OCI-LY7 (cell line): Measurements from ENCODE around the gene C5AR2. TPM values are rescaled to one million over a fixed set of nuclear protein-coding genes. Genes with fewer than 3 reads are reported as not detected.

Source experiments
- BruUV-seq: library from RNA; stranded (reverse); fragments of 400-500 nt; replicated peaks from 2 replicates; lab custom pipeline; 2021; lab: Mats Ljungman, UMichigan
- CTCF ChIA-PET: fragments of 300-600 bp; sonication (Branson Sonifier 250); formaldehyde crosslinking; loops from one replicate; lab custom pipeline; 2022; ENCODE audit warnings: antibody characterized with exemption; ENCODE audit not compliant: unreplicated experiment; lab: Charles Lee
- POLR2A ChIA-PET: fragments of 300-600 bp; sonication (Branson Sonifier 250); formaldehyde crosslinking; loops from one replicate; lab custom pipeline; 2022; ENCODE audit warnings: antibody characterized with exemption; lab: Charles Lee
- DNase-seq: peaks from one replicate; pipeline ENCODE4 v3.0.0-alpha.2; 2015; ENCODE audit warnings: low spot score
- H2AFZ ChIP-seq: fragments of 200-600 bp; sonication (generic), shearing (Covaris generic); 2 replicates; pipeline ENCODE4 v1.6.1; 2014; ENCODE audit warnings: mild to moderate bottlenecking, antibody characterized with exemption, low read length, moderate library complexity
- H3K27ac ChIP-seq: fragments of 200-600 bp; sonication (generic); 2 replicates; pipeline ENCODE4 v1.5.1; 2014; ENCODE audit warnings: mixed run types, low read depth, mild to moderate bottlenecking, moderate library complexity, low read length, inconsistent platforms; ENCODE audit not compliant: poor library complexity, severe bottlenecking
- H3K36me3 ChIP-seq: fragments of 200-600 bp; sonication (generic); 2 replicates; pipeline ENCODE4 v1.6.1; 2014; ENCODE audit warnings: mild to moderate bottlenecking, antibody characterized with exemption, low read length, moderate library complexity, mixed read lengths; ENCODE audit not compliant: insufficient read depth
- H3K4me1 ChIP-seq: fragments of 200-600 bp; sonication (generic); 2 replicates; pipeline ENCODE4 v1.5.1; 2014; ENCODE audit warnings: mild to moderate bottlenecking, low read length; ENCODE audit not compliant: insufficient read depth, poor library complexity, severe bottlenecking
- H3K4me2 ChIP-seq: fragments of 200-600 bp; sonication (generic); 2 replicates; pipeline ENCODE4 v1.6.1; 2014; ENCODE audit warnings: mild to moderate bottlenecking, low read length
- H3K4me3 ChIP-seq: fragments of 200-600 bp; sonication (generic); 2 replicates; pipeline ENCODE4 v1.5.1; 2014; ENCODE audit warnings: mild to moderate bottlenecking, low read depth, low read length; ENCODE audit not compliant: poor library complexity, severe bottlenecking
- H3K79me2 ChIP-seq: fragments of 200-600 bp; sonication (generic); 2 replicates; pipeline ENCODE4 v1.6.1; 2016; ENCODE audit warnings: low read depth, mild to moderate bottlenecking, low read length, moderate library complexity, mixed read lengths; ENCODE audit not compliant: insufficient read depth
- H3K9me2 ChIP-seq: fragments of 200-600 bp; sonication (generic); 2 replicates; pipeline ENCODE4 v1.6.1; 2016; ENCODE audit warnings: mild to moderate bottlenecking, low read length, mixed read lengths; ENCODE audit not compliant: insufficient read depth
- H3K9me3 ChIP-seq: fragments of 200-600 bp; sonication (generic); 2 replicates; pipeline ENCODE4 v1.6.1; 2014; ENCODE audit warnings: mild to moderate bottlenecking, mixed run types, low read length, mixed read lengths
- H4K20me1 ChIP-seq: fragments of 200-600 bp; sonication (generic); 2 replicates; pipeline ENCODE4 v1.6.1; 2014; ENCODE audit warnings: mild to moderate bottlenecking, antibody characterized with exemption, low read length, moderate library complexity, mixed read lengths; ENCODE audit not compliant: insufficient read depth
- EZH2phosphoT487 ChIP-seq: fragments of 200-600 bp; sonication (generic); IDR thresholded peaks from 2 replicates; pipeline ENCODE4 v1.6.1; 2018; ENCODE audit warnings: low read depth, borderline replicate concordance, mild to moderate bottlenecking, mixed run types, antibody characterized with exemption, low read length, moderate library complexity, mixed read lengths
- intact Hi-C: fragments of 100-400 bp; cut with micrococcal nuclease; formaldehyde crosslinking; loops from one replicate; pipeline ENCODE4 v1.10.0; 2022; ENCODE audit not compliant: unreplicated experiment
- total RNA-seq, 2 experiments: library from RNA; depleted of rRNA in 1 of 2; stranded (reverse); fragments of >200 nt in 1 of 2; shearing (Covaris generic) in 1 of 2; gene quantifications; 2 replicates each; pipeline ENCODE4 v1.2.3, GENCODE V29; 2014 to 2022
- TF ChIP-seq, protein P1 (sequence below): fragments of 200-600 bp; sonication (generic); conservative IDR thresholded peaks from 2 replicates; pipeline ENCODE4 v1.5.1; 2014; ENCODE audit warnings: mild to moderate bottlenecking, antibody characterized with exemption, low read length, moderate library complexity, mixed read lengths

The C5AR2 gene
- total RNA-seq, 2 experiments from 2014 or later: 2.6 to 2.9 TPM

DNA sequence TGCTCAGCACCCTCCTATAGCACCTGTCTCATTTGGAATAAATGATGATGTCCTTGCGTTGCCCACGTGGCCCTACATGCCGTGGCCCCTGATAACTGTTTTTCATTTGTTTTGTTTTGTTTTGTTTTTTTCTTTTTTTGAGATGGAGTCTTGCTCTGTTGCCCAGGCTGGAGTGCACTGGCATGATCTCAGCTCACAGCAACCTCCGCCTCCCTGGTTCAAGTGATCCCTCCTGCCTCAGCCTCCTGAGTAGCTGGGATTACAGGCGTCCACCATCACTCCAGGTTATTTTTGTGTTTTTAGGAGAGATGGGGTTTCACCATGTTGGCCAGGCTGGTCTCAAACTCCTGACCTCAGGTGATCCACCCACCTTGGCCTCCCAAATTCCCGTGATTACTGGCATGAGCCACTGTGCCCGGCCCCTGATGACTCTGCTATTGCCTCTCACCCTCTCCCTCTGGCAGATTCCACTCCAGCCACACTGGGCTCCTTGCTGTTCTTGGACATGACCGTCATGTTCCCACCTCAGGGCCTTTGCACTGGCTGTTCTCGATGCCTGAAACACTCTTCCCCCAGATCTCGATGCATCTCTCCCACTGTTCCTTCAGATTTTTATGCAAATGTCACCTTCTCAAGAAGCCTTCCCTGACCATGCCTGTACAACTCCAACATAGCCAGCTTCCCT lies 7.4 kb downstream of the C5AR2 start:
- DNase-seq: no peak
- intact Hi-C loops: no loop called here
- ChIA-PET POLR2A (no interaction called here), CTCF (interaction anchor here (0.5 kb wide), 1 partner anchor 171 kb away, joined by 3 read pairs; no protein-coding TSS in a partner anchor)
- Histone ChIP-seq H3K27ac (no peak overlapping the region), H3K36me3 (no peaks in the 10 kb centered on the region), H3K4me2 (no peak overlapping the region), H3K9me2 (no peaks in the 10 kb centered on the region), H2AFZ (no peak overlapping the region), H3K79me2 (no peaks in the 10 kb centered on the region), H4K20me1 (no peaks in the 10 kb centered on the region), H3K4me3 (no peak overlapping the region), H3K9me3 (no peaks in the 10 kb centered on the region), H3K4me1 (peaks cover 11% of the 10 kb centered on the region)
- BruUV-seq: no TSS peak
- TF ChIP-seq, protein P1, sequence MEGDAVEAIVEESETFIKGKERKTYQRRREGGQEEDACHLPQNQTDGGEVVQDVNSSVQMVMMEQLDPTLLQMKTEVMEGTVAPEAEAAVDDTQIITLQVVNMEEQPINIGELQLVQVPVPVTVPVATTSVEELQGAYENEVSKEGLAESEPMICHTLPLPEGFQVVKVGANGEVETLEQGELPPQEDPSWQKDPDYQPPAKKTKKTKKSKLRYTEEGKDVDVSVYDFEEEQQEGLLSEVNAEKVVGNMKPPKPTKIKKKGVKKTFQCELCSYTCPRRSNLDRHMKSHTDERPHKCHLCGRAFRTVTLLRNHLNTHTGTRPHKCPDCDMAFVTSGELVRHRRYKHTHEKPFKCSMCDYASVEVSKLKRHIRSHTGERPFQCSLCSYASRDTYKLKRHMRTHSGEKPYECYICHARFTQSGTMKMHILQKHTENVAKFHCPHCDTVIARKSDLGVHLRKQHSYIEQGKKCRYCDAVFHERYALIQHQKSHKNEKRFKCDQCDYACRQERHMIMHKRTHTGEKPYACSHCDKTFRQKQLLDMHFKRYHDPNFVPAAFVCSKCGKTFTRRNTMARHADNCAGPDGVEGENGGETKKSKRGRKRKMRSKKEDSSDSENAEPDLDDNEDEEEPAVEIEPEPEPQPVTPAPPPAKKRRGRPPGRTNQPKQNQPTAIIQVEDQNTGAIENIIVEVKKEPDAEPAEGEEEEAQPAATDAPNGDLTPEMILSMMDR: no peak
- no peak for TF ChIP-seq EZH2phosphoT487

- Histone ChIP-seq H4K20me1 (no peaks in the 10 kb centered on the region), H3K36me3 (no peaks in the 10 kb centered on the region), H3K4me3 (no peak overlapping the region), H2AFZ (no peak overlapping the region), H3K27ac (no peak overlapping the region), H3K4me2 (no peak overlapping the region), H3K4me1 (peaks cover 11% of the 10 kb centered on the region), H3K79me2 (no peaks in the 10 kb centered on the region), H3K9me3 (no peaks in the 10 kb centered on the region), H3K9me2 (no peaks in the 10 kb centered on the region)
- no peak for DNase-seq
- TF ChIP-seq EZH2phosphoT487: no peak
- TF ChIP-seq, protein P1: no peak
- intact Hi-C loops: no loop called here
- POLR2A ChIA-PET: interaction anchor here (0.7 to 0.8 kb wide), 2 partner anchors 7 to 396 kb away, joined by 3 to 6 read pairs; no protein-coding TSS in a partner anchor
- CTCF ChIA-PET: no interaction called here
- BruUV-seq: no TSS peak
Observed at GRCh38 chr19:47340477-47341208, 8.7 kb downstream of the C5AR2 start.

- BruUV-seq: no TSS peak
Observed at GRCh38 chr19:47341734-47342133, 9.8 kb downstream of the C5AR2 start.

More at GRCh38 chr19:47341734-47342133, 9.8 kb downstream of the C5AR2 start:
- Histone ChIP-seq H3K4me1 (peaks cover 5% of the 10 kb centered on the region), H3K79me2 (no peaks in the 10 kb centered on the region), H3K9me2 (no peaks in the 10 kb centered on the region), H3K27ac (no peak overlapping the region), H2AFZ (no peak overlapping the region), H3K4me2 (no peak overlapping the region), H4K20me1 (no peaks in the 10 kb centered on the region), H3K9me3 (no peaks in the 10 kb centered on the region), H3K36me3 (no peaks in the 10 kb centered on the region), H3K4me3 (no peak overlapping the region)
- CTCF ChIA-PET: no interaction called here
- POLR2A ChIA-PET: no interaction called here
- no peak for DNase-seq
- no peak for TF ChIP-seq EZH2phosphoT487
- TF ChIP-seq, protein P1: no peak
- intact Hi-C loops: no loop called here
